NCI-H446 (cell line): ENCODE measurements around the gene METAP1.
"Not testable (repeated sequence)": the region's sequence is repeated elsewhere in the genome, so short reads cannot be mapped to it uniquely, and the experiment has no call there.

ENCODE experiments used
- DNase-seq, 2 experiments: peaks; one replicate each; lab custom pipeline; 2025; lab: John Stamatoyannopoulos, UW

The METAP1 gene

DNA sequence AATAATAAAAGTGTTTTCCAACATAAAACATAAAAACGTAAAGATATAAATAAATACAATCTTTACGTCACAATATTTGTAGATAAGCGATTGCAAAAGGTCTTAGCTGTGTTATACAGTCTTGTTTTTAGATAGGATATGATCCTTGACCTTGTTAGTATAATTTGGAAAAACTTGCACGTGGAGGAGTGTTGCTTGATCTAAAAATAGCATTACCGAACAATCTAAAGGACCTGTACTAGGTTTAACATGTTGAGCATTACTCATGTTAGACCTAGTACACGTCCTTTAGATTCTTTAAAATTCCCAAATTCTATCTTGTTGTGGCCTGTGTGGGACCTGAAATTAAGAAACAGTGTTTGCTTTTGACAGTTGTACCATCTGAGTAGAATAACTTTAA, 1.6 kb downstream of the METAP1 start:
- DNase-seq = no peak

DNA sequence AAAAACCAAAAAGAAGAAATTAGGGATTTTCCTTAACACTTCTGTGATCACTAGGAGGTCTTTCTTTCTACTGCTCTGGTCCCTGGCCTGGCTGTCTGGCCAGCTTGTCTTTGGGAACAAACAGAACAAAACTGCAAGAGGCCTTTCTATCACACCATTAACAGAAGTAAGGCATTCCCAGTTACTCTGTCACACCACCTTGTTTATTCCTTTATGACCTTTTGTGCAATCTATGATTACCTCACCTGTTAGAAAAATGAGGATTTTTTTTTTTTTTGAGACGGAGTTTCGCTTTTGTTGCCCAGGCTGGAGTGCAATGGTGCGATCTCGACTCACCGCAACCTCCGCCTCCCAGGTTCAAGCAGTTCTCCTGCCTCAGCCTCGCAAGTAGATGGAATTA, 3.0 kb downstream of the METAP1 start:
- DNase-seq = no peak

DNA sequence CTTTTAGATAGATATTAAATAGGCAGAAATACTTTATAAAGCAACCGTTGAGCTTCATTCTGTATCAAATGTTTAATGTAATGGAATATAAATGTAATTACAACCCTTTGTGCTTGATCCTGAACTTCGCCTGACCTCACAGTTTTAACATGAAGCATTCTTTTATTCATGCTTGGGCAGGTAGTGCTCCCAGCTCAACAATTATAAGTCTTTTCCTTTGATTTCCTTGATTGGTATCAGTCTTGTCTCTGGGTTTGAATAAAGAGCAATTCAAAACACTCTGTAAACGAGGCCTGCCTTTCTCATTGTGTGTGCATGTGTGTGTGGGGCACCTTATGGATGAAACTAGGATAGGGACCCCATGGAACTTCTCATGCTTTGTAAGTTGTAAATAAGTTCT, 6.8 kb downstream of the METAP1 start:
- no peak for DNase-seq

DNA sequence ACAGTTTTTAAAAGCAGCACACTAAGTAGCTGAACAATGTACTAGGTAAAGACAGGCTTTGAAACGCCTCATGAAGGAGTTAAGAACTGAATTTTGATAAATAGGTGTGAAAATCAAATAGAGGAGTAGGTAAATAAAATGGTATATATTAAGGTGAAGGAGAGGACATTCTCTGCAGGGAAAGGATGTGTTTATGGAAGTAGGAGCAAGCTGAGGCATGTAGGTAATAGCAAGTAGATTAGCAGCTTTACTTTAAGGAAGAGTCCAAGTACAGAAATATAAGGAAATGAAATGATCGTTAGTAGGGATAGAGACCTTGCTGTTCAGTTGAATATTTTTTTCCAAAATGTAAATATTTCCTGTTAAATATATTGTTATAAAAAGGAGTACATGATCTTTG, 12.5 kb downstream of the METAP1 start:
- DNase-seq = no peak

DNA sequence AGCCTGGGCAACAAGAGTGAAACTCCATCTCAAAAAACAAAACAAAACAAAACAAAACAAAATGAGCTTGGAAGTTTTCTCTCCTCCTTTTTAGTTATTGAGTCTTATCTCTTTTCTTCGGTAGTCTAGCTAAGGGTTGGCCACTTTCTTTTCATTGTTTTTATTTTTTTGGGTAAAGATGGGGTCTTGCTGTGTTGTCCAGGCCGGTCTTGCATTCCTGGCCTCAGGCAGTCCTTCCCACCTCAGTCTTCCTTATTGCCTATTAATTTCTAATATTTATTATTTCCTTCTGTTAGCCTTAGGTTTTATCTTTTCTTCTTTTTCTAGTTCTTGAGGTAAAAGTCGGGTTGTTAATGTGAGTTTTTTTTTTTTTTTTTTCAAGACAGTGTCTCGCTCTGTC, 16.4 kb downstream of the METAP1 start:
- no peak for DNase-seq

DNA sequence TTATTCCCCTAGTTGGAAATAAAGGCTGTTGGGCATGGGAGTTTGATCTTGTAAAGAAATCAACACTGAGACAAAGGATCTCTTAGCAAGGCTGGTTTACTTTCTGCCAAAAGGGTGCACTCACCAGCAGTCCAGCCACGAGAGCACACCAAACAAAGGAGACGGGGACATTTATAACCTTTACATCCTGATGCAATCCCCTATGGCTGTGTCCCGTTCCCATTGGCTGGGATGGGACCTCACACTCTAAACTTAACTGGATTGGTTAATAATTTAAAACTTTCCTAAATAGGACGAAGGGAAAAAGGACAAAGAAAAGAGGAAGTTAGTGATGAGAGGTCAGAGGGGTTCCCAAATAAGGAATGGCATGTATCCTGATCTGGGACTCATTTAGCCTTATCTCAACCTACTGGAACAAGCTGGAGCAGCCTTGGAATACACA, 17.9 kb downstream of the METAP1 start:
- no peak for DNase-seq

DNA sequence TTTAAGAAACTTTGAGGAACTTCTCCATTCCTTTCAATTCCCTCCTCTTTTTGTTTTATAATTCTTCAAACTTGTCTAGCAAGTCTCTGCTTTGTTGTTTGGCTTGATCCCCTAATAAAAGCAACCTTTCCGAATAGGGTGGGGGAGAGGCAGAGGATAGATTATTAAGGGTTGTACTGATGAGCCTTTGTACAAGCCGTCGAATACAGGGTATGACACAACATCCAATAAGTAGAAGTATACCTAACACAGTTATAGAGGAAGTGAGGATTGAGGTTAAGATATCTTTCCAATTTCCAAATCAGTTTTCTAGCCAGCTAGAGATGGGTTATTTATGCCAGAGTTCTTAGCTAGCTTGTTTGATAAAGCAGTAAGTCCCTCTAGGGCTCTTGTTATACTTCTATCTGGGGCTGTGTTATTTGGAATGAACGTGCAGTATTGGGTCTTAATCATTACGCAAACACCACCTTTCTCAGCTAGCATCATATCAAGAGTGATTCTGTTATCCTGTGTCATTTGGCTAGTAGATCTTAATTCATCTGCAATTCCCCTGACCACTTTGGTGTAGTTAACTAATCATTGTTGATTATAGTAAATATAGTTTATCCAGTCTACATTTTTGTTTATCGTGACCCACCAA, 18.5 kb downstream of the METAP1 start:
- DNase-seq = no peak

DNA sequence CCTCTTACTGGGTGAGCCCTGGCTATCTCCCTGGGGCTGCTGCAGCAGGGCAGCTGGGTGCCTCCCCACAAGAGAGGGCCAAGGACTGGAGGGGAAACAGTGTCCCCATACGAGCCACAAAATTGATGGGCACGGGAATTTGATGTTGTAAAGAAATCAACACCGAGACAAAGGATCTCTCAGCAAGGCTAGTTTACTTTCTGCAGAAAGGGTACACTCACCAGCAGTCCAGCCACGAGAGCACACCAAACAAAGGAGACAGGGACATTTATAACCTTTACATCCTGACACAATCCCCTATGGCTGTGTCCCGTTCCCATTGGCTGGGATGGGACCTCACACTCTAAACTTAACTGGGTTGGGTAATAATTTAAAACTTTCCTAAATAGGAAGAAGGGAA, 25.9 kb downstream of the METAP1 start:
- DNase-seq = no peak

DNA sequence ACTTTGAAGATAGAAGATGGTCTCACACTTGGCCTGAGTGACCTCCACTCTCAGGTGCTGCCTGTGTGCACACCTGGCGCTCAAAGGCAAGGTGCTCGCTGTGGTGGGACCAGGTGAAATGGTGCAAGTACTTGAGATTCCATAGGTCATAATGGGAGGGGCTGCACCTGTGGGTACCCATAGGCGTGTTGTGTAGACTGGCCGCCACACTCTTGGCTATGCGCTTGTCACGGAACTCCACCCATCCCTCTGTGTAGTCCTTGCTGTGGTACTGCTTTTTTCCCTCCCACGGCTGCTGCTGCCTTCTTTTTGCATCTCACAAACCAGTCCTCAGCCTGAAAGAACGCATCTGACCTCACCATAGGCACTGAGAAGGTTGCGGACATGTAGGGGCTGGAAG, 27.0 kb downstream of the METAP1 start:
- no peak for DNase-seq

DNA sequence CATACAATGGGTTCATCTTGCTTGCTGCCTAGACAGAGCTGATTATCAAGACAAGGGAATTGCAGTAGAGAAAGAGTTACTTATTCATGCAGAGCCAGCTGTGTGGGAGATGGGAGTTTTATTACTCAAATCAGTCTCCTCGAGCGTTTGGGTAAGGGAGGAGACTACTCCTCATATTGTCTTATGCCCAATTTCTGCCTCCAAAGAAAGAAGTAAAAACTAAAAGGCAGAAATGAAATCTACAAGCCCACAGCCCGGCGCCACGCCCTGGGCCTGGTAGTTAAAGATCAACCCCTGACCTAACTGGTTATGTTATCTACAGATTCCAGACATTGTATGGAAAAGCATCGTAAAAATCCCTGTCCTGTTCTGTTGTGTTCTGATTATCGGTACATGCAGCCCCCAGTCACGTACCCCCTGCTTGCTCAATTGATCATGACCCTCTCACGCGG, 28.3 kb downstream of the METAP1 start:
- DNase-seq = not testable (repeated sequence)

DNA sequence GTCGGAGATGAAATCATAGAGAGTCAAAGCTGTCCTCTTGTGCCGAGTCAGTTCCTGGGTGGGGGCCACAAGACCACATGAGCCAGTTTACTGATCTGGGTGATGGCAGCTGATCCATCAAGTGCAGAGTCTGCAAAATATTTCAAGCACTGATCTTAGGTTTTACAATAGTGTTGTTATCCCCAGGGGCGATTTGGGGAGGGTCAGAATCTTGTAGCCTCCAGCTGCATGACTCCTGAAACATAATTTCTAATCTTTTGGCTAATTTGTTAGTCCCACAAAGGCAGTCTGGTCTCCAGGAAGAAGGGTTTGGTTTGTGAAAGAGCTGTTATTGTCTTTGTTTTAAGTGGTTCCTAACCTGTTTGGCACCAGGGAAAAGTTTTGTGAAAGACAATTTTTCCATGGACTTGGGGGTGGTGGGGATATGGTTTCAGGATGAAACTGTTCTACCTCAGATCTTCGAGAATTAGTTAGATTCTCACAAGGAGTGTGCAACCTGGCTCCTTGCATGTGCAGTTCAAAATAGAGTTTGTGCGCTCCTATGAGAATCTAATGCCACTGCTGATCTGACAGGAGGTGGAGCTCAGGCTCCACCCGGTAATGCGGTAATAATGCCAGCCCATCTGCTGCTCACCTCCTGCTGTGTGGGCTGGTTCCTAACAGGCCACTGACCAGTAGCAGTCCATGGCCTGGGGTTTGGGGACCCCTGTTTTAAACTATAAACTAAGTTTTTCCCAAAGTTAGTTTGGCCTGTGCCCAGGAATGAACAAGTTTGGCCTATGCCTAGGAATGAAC, 29.2 kb downstream of the METAP1 start:
- no peak for DNase-seq

DNA sequence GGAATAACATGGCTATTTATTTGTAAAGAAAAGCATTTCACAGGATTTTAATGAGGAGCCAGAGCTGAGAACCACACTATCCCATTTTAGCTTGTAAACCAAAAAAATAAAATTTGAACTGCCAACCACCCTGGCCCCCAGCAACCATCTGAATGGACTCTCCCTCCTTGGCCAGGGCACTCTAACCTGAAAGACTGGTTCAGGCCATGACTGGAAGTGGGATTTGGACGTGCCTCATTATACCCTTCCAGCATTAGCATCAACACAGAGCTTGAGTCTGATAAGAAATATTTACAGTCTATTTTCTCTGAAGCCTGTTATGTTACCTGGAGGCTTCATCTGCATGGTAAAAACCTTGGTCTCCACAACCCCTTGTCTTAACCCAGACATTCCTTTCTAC, 30.0 kb downstream of the METAP1 start:
- no peak for DNase-seq

DNA sequence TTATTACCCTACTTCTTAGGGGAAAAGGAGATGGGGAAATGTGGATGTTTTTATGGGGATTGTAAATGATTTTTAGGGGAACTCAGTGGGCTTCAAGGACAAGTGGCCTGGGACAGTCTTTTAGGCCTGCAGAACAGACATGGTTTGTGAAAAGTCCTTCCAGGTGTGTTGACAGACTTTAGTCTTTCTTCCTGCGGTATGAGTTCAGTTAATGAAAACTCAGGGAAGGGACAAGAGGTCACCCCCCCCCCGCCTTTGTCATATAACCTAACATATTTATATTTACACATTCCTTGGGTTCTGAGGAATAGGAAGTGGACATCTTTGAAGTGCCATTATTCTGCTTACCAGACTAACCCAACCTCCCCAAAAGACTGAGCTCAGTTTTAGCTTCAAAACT, 31.8 kb downstream of the METAP1 start:
- no peak for DNase-seq

DNA sequence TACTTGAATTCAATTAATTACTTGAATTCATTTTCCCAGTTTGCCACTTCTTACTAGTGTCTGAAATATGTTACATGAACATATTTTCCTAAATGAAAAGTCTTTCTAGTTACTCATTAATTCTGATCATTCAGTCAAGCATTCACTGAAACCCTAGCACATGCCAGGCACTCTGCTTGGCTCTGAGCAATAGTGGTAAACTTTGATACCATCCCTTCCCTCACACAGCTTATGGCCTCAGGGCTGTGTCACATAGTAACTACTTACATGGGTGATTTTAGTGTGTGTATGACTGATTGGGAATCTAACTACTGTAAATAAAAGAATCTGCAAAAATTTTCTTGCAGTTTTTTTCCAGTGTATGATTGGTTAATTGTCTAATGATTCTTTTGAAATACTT, 32.7 kb downstream of the METAP1 start:
- DNase-seq = no peak

DNA sequence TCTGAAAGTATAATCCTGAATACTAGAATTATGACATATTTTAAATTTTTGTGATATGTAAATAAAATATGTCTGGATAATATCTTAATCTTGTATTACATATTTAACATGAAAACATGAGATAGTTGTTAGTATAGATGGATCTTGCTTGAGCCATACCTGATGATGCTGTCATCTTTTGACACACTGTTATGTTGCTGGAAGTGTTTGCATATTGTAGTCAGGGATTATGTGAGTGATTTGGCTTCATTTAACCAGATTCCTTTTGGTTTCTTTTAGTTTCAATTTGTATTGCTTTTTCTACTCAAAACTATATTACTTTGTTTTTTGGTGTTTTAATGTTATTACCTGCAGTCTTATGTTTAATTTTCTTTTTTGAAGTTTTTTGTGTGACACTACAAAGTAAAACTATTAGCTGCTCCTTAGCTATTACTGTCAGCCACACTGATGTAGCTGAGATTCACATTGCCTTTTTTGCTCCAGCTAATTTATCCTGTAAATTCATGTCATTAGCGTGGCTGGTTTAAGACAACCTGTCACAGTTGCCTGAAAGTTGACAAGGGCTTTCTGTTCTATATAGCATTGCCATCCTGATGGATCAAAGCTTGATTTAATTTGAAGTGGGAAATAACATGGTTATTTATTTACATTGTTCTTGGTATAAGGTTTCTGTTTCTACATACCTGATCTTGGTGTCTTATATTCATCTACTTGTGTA, 33.7 kb downstream of the METAP1 start:
- DNase-seq = no peak

DNA sequence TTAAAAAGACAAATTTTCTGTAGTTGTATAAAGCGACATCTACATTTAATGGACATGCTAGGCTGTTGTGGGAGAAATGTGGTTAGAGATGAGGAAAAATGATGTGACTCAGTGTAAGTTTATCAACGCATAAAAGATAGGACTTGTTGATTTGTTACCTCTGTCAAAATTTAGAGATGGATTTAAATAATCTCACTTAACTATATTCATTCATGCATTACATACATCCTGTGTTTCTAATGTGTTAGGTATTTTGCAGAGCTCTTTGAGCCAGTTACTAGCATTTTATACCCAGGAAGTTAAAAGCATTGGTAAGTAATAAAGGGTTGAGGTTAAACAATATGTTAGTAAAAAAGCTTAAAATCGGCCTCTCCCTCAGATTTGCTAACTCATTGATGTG, 34.3 kb downstream of the METAP1 start:
- DNase-seq = no peak

DNA sequence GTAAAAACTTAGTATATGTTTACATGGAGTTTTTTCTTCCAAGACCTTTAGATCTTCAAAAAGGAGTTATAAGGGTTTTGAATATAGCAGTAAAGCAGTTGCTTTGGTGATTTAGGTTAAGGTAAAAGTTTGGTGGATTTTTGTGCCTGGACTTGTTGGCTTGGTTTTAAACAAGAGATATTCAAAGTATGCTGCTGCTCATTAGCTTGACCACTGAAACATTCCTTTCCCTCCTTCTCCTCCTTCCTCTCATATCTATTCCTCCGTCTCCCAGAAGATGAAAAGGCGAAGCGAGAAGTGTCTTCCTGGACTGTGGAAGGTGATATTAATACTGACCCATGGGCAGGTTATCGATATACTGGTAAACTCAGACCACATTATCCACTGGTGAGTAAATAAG, 38.4 kb downstream of the METAP1 start:
- DNase-seq = no peak

DNA sequence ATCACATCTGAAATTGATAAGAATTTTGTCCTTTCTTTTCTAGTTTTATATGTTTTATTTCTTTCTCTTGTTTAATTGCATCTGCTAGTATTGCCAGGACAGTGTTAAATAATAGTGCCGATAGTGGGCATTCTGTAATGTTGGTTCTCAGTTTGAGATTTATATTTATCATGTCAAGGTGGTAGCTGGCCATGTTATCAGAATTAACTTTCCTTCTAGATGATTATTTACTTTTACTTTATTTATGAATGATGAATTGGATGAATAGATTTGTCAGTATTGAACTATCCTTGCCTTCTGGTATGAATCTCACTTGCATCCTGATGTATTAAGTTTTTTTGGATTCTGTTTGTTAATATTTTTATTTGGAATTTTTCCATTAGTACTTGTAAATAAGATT, 42.7 kb downstream of the METAP1 start:
- no peak for DNase-seq

DNA sequence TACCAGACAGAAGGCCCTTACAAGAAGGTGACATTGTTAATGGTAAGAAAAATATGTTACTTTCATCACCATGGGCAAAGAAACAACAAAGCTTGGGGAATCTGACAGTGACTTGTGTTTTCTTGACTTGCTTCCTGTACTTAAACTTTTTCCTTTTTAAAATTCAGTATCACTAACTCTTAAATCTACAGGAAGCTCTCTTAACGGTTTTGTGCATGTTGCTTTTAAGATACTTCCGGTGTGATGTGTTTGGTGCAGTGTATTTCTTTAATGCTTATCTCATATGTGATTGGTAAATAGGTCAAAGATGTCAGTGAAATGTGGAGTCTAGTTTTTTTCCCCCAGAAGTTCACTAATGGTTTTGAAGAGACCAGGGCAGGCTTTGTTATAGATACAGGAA, 47.8 kb downstream of the METAP1 start:
- DNase-seq = no peak

DNA sequence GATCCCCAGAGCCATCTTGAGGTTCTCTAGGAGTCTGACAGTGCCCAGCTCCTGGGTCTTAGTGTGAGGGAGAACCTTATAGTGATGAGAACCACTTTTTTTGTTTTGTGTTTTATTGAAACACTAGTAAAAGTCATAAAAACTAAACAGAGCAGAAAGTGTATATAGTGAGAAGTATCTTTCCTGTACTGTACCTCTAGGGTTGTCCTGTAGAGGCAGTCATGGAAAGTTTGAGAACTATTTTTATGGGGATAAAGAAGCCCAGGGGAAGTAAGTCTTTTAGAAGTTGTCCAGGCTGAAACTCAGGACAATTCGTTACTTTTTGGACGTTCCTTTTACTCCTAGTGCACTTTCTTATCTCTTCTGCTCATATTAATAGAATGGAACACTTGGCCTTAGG, 52.2 kb downstream of the METAP1 start:
- DNase-seq = no peak

DNA sequence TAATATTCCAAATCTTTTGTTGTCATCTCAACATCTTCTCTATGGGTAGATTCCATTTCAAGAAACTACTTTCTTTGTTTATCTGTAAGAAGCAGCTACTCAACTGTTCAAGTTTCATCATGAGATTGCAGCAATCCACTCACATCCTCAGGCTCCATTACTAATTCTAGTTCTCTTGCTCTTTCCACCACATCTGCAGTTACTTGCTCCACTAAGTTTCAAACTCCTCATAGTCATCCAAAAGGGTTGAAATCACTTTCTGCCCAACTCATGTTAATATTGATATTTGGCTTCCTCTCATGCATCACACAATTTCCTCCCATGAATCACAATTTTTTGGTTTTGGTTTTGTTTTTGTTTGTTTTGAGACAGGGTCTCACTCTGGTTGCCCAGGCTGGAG, 57.4 kb downstream of the METAP1 start:
- DNase-seq = no peak

DNA sequence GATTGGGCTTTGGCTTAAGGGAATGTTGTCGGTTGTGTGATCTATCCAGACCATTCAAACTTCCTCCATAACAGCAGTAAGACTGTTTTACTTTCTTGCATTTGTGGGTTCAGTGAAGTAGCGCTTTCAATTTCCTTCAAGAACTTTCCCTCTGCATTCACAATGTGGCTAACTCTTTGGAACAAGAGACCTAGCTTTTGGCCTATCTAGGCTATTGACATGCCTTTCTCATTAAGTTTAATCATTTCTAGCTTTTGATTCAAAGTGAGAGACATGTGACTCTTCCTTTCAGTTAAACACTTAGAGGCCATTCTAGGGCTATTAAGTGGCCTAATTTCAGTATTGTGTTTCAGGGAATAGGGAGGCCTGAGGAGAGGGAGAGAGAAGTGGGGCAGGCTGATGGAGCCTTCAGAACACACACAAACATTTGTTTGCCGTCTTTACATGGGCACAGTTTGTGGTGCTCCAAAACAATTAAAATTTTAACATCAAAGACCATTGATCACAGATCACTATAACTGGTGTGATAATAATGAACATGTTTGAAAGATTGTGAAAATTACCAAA, 59.0 kb downstream of the METAP1 start:
- no peak for DNase-seq

DNA sequence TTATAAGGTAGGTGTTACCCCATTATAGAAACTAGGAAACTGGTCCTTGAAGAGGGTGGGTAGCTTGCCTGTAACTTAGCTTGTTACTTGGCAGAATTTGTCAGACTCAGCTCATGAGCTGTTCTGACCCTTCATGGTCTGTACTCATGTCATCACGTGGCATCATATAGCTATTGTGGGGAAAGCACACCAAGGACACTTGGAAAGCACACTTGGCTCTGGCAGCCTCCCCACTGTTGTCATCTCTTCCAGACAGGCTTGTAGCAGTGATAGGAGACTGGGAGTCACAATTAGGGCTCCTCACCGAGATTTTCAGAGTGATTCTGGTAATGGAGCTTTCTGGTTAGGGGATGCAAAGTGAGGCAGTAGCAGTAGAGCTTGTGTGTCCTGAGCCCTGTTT, 62.7 kb downstream of the METAP1 start:
- no peak for DNase-seq
